Activated T-helper 1 cell treated with Interleukin-2 at 50 U/mL for 16 hours (primary cell): ENCODE results near the gene PGAP2.
"Not testable (repeated sequence)": the region's sequence is repeated elsewhere in the genome, so short reads cannot be mapped to it uniquely, and the experiment has no call there.

ENCODE experiments used
- DNase-seq: peaks from one replicate; pipeline ENCODE4 v3.0.0-alpha.2; 2020; ENCODE audit warnings: low read depth

Gene PGAP2

DNA sequence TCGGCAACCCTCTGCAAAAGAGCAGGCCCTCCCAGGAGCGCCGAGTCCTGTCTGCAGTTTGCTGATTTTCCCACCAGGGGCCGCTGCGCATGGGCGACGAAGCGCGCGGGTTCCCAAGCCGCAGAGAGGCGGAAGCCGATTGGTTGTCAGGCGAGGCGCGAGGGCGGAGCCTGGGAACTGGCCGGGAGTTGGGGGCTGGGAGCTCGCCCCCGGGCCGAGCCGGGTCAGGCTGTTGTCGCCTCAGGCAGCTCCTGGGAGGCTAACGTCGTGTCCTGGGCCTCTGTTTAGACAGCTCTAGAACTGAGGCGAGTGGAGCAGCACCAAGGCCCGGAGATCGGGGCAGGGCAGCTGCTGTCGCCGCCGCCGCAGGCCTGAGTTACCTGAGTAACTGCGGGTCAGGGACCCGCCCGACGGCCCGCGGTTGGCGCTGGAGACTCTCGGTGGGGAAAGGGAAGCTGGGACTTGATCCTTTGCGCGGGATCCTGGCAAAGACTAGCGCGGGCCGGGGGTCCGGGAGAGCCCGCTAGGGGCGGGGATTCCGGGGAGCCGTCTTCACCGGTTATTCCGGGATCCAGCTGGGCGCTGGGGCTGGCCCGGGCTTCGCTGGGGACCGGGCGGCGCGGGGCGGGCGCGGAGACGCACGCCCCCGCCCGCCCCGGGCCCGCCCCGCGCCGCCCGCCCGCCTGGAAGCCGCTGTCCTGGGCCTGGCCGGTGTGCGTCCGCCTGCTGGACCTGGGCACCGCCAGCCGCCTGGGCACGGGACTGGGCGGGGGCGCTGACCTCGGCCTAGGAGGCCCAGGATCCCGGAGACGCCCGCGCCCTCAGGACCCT is 46.8 kb downstream of the PGAP2 start, which contains the start of gene STIM1:
Gene STIM1, plus strand, starts transcription at position 688 of the 831 bp plus-strand sequence. CDS start 607 bp downstream, outside the sequence.
- DNase-seq = peak; percentile 96

GRCh38 chr11:3855808-3856491 is 47.6 kb downstream of the PGAP2 start:
- DNase-seq = peak; percentile 23

DNA sequence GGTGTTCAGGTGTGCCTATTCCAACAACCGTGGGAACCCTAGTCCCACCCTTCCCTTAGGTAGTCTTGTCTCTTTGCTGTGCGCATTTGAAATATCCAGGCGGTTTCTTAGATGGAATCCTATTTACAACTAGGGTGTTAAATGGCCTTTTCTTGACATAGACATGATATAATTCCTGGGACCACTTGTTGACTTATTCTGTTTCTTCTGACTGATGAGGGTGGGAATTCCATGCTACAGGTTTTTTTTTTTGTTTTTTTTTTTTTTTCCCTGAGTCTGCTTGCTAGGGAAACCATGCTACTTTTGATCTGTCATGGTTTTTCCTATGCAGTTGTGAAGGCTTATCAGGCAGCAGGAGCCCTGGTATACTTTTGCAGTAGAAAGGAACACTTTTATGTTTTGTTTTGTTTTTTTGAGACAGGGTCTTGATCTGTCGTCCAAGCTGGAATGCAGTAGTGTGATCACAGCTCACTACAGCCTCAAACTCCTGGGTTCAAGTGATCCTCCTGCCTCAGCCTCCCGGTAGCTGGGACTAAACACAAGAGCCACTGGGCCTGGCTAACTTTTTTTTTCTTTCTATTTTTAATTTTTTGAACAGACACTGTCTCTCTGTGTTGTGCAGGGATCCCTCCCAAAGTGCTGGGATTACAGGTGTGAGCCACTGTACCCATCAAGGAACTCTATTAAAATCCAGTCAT is 48.6 kb downstream of the PGAP2 start:
- no peak for DNase-seq

DNA sequence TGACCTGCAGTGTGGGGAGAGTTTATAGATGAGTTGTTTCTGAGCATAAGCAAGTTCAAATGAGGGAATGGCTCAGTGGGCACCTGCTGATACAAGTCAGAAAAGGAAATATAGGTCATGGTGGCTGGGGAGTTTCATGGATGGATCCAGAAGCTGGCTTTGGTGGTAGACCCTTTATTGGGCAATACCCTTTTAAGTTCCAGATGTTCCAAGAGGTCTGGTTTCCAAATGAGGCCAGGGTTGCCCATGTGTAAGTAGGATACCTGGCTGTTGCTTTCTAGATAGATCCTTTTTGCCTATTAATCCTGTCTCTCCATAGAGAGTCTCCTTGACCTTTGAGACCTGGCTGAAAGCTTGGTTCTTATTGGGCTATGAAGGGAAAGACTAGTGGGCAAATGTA is 49.3 kb downstream of the PGAP2 start:
- DNase-seq = no peak

DNA sequence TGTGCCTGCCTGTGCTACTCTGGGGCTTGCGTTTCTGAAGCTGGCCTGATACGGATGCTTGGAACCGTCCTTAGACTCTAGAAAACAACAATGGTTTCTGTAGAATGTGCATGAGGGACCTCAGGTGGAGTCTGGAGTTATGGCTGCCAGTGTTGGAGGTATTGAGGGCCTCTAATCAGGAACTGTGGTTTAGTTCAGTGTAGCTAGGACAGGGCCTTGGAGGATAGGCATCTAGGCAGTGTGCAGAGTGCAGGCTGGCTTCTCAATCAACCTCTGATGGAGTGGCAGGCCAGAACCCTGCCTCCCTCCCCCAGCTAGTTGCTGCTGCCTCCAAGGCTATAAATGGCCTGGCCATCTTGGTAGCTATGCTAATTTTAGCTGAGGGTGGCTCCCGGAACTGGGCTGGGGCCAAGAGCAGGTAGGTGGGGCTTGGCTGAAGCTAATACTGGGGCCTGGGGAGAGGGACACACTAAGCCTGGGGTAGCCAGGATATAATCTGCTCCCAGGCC is 51.1 kb downstream of the PGAP2 start:
- DNase-seq = no peak

GRCh38 chr11:3860375-3860774 is 52.0 kb downstream of the PGAP2 start:
- DNase-seq = no peak

DNA sequence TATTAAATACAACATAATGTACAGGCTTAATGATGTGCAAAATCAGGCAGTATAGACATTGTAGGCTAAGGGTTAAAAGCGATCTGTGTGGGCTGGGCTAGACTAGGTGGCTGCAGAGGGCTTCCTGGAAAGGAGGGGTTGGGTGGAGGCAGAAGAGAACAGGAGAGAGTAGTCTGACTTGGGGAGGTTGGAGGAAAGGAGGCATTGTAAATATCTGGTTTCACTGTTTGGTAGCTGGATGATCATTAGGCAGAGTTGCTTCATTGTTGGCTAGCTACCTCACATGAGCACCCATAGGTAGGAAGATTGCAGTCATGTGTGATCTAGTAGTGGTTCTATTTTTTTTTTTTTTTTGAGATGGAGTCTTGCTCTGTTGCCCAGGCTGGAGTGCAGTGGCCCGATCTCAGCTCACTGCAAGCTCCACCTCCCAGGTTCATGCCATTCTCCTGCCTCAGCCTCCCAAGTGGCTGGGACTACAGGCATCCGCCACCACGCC is 52.6 kb downstream of the PGAP2 start:
- not testable (repeated sequence) for DNase-seq

- DNase-seq = no peak
These were observed 53.3 kb downstream of the PGAP2 start for GRCh38 chr11:3861683-3862082.

DNA sequence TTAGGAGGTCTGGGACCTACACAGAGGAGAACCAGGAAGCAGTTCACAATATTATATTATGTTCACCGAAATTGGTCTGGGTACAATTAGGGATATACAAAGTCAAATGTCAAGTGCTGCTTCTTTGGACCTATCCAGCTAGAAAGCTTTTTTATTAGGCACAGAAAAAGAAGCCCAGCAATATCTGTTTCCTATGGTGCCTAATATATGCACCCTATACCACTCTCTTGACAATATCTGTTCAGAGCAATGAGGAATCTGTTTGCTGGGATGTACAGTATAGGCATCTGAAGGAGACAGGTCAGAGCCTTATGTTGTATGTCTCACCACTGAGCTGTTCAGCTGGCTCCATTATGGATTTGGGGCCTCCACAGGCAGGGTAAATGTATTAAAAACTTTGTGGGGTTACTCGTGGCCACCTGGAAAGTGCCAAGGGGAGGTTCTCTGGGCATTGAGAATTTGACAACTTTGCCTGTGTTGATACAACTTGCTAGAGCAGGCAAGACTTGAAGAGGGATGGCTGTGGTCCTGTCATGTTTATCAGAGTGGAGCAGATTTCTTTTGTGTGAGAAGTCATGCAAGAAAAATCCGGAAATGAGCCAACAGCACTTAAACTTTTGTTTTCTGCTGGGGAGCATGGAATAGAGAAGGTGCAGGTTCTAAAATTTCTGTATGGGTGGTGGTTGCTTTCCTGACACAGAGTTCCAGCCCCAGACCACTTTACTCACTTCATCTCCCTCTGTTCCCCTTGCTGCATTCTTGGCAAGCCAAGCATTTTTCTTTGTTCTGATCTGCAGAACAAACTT is 57.2 kb downstream of the PGAP2 start:
- DNase-seq = no peak

DNA sequence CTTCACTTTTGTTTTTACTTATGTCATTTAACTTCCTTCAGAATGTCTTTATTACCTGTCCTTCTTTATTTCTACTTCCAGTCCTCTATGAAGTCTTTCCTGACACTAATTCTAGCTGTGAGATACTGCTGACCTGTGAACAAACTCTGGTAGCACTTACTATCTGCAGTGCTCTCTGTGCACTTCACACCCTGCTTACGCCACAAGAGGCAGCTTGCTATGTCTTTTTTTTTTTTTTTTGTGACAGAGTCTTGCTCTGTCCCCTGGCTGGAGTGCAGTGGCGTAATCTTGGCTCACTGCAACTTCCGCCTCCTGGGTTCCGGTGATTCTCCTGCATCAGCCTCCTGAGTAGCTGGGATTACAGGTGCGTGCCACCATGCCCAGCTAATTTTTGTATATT is 57.8 kb downstream of the PGAP2 start:
- DNase-seq = no peak

GRCh38 chr11:3866836-3867208 is 58.5 kb downstream of the PGAP2 start:
- no peak for DNase-seq

DNA sequence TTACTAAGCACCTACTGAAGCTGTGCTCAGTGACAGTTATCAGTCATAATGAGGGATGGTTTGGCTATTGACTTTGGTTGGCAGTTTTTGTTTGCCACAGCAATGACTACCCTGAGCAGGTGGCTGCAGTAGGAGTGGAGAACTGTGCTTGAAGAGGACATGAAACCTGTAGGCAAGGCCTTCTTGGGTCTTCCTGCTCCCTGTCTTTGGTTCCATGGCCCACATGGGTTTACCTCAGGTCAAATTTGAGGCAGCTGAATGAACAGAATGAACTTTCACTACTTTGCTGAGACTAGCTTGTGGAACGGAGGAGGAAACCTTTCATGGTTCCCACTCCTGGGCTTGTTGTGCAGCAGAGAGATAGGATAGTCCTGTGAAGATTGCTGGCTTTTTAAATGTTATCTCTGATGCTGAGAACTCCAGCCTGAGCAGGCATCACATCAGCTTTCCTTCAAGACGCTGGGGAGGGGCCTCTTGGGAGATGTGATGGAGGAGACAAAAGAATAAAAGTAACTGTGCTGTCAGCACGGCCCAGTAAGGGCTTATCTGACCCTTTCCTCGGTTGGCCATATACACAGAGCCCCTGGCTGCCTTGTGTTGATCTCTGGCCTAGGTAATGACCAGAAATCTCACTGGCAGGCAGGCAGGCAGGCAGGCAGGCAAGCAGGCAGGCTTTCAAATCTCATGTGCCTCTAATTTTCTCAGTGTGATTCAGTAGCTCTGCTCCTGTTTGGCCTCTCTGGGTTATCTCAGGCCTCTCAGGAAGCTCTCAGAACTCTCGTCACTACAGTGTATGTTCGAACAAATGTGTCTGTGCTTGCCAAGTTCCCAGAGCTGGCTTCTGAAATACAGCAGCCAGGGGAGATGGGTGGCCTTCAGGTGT is 59.1 kb downstream of the PGAP2 start:
- DNase-seq = no peak

GRCh38 chr11:3873712-3874349 is 65.5 kb downstream of the PGAP2 start:
- no peak for DNase-seq
